Activated naive CD8-positive, alpha-beta T cell (primary cell): Measurements from ENCODE around the gene RMI1.
"Not testable (repeated sequence)": the region's sequence is repeated elsewhere in the genome, so short reads cannot be mapped to it uniquely, and the experiment has no call there.

Experiments used
- H3K27ac Mint-ChIP-seq: one replicate; pipeline ENCODE4 v1.8.0; 2021; ENCODE audit warnings: mixed read lengths
- H3K27me3 Mint-ChIP-seq: one replicate; pipeline ENCODE4 v1.8.0; 2021; ENCODE audit warnings: mixed read lengths
- H3K36me3 Mint-ChIP-seq: one replicate; pipeline ENCODE4 v1.8.0; 2021; ENCODE audit warnings: mixed read lengths
- H3K4me1 Mint-ChIP-seq: one replicate; pipeline ENCODE4 v1.8.0; 2021; ENCODE audit warnings: low read depth, mixed read lengths
- H3K4me3 Mint-ChIP-seq: one replicate; pipeline ENCODE4 v1.8.0; 2021; ENCODE audit warnings: mild to moderate bottlenecking, mixed read lengths
- H3K9me3 Mint-ChIP-seq: one replicate; pipeline ENCODE4 v1.8.0; 2021; ENCODE audit warnings: low read depth, mixed read lengths

RMI1 gene

GRCh38 chr9:84024041-84024575 lies 43.5 kb downstream of the RMI1 start:
- Mint-ChIP-seq H3K27ac (no peak overlapping the region), H3K9me3 (no peaks in the 10 kb centered on the region)

GRCh38 chr9:84027201-84027600 lies 46.6 kb downstream of the RMI1 start:
- Mint-ChIP-seq H3K27ac (no peak overlapping the region), H3K27me3 (peaks cover 7% of the 10 kb centered on the region), H3K4me3 (no peak overlapping the region), H3K9me3 (no peaks in the 10 kb centered on the region), H3K4me1 (no peaks in the 10 kb centered on the region), H3K36me3 (peaks cover 2% of the 10 kb centered on the region)

More at GRCh38 chr9:84024041-84024575, 43.5 kb downstream of the RMI1 start:
- no peak overlapping the region for H3K4me3 Mint-ChIP-seq
- no peaks in the 10 kb centered on the region for H3K4me1 Mint-ChIP-seq
- peaks cover 2% of the 10 kb centered on the region for H3K36me3 Mint-ChIP-seq
- H3K27me3 Mint-ChIP-seq, result peaks cover 7% of the 10 kb centered on the region

- H3K4me3 Mint-ChIP-seq, result no peak overlapping the region
- H3K36me3 Mint-ChIP-seq, result no peaks in the 10 kb centered on the region
- no peaks in the 10 kb centered on the region for H3K4me1 Mint-ChIP-seq
- H3K9me3 Mint-ChIP-seq, result no peaks in the 10 kb centered on the region
- H3K27ac Mint-ChIP-seq, result no peak overlapping the region
- H3K27me3 Mint-ChIP-seq, result peaks cover 3% of the 10 kb centered on the region
Measured at GRCh38 chr9:84031534-84031933, 50.9 kb downstream of the RMI1 start.

GRCh38 chr9:84041857-84042256 lies 61.3 kb downstream of the RMI1 start:
- not testable (repeated sequence) for H3K9me3 Mint-ChIP-seq, H3K27me3 Mint-ChIP-seq, H3K27ac Mint-ChIP-seq, H3K36me3 Mint-ChIP-seq, H3K4me1 Mint-ChIP-seq, H3K4me3 Mint-ChIP-seq

- H3K27me3 Mint-ChIP-seq, result peaks cover 4% of the 10 kb centered on the region
Measured at GRCh38 chr9:84045481-84046097, 65.0 kb downstream of the RMI1 start.

More at GRCh38 chr9:84045481-84046097, 65.0 kb downstream of the RMI1 start:
- no peaks in the 10 kb centered on the region for H3K4me1 Mint-ChIP-seq
- H3K36me3 Mint-ChIP-seq, result peaks cover 6% of the 10 kb centered on the region
- no peak overlapping the region for H3K4me3 Mint-ChIP-seq
- H3K9me3 Mint-ChIP-seq, result peaks cover 8% of the 10 kb centered on the region
- no peak overlapping the region for H3K27ac Mint-ChIP-seq
